Measurements from ENCODE around the gene NET1.

GRCh38 chr10:5488272-5489161 lies 76.2 kb downstream of the NET1 start:
- no peak for TF ChIP-seq CTCF (IDR thresholded peaks at IDR 0.05)
- TF ChIP-seq POLR2A (IDR thresholded peaks at IDR 0.05) = no peak
